Measurements from ENCODE around the gene PKD1L1.
"Not testable (repeated sequence)": the region's sequence is repeated elsewhere in the genome, so short reads cannot be mapped to it uniquely, and the experiment has no call there.

PKD1L1 gene

GRCh38 chr7:47762207-47762606, 186.1 kb downstream of the PKD1L1 start:
- ATAC-seq (no peak), DNase-seq (ENCODE audit: low spot score in 2 of 2) (no peak)
- H3K36me3 Mint-ChIP-seq = no peaks in the 10 kb centered on the region
- no peaks in the 10 kb centered on the region for H3K4me1 Mint-ChIP-seq
- no peak overlapping the region for H3K4me3 Mint-ChIP-seq
- H3K27ac Mint-ChIP-seq = no peak overlapping the region
- H3K9me3 Mint-ChIP-seq = no peaks in the 10 kb centered on the region

GRCh38 chr7:47759056-47759706, 189.1 kb downstream of the PKD1L1 start:
- no peaks in the 10 kb centered on the region for H3K36me3 Mint-ChIP-seq

GRCh38 chr7:47758546-47758945, 189.7 kb downstream of the PKD1L1 start:
- no peak overlapping the region for H3K27ac Mint-ChIP-seq

More at GRCh38 chr7:47759056-47759706, 189.1 kb downstream of the PKD1L1 start:
- DNase-seq (ENCODE audit: low spot score in 2 of 2) = no peak
- no peak overlapping the region for H3K27ac Mint-ChIP-seq
- no peak for ATAC-seq
- H3K4me3 Mint-ChIP-seq = no peak overlapping the region
- no peaks in the 10 kb centered on the region for H3K4me1 Mint-ChIP-seq
- H3K9me3 Mint-ChIP-seq = peaks cover 3% of the 10 kb centered on the region

GRCh38 chr7:47757921-47758411, 190.3 kb downstream of the PKD1L1 start:
- no peaks in the 10 kb centered on the region for H3K4me1 Mint-ChIP-seq
- DNase-seq (ENCODE audit: low spot score in 2 of 2) = no peak

More at GRCh38 chr7:47758546-47758945, 189.7 kb downstream of the PKD1L1 start:
- H3K9me3 Mint-ChIP-seq = peaks cover 3% of the 10 kb centered on the region
- ATAC-seq (no peak), DNase-seq (ENCODE audit: low spot score in 2 of 2) (no peak)
- no peaks in the 10 kb centered on the region for H3K36me3 Mint-ChIP-seq
- H3K4me3 Mint-ChIP-seq = no peak overlapping the region
- no peaks in the 10 kb centered on the region for H3K4me1 Mint-ChIP-seq

GRCh38 chr7:47756636-47757035, 191.6 kb downstream of the PKD1L1 start:
- ATAC-seq = no peak
- H3K4me1 Mint-ChIP-seq = no peaks in the 10 kb centered on the region
- H3K9me3 Mint-ChIP-seq = peaks cover 6% of the 10 kb centered on the region
- H3K36me3 Mint-ChIP-seq = no peaks in the 10 kb centered on the region
- no peak overlapping the region for H3K27ac Mint-ChIP-seq
- DNase-seq (ENCODE audit: low spot score in 2 of 2) = no peak
- H3K4me3 Mint-ChIP-seq = no peak overlapping the region

More at GRCh38 chr7:47757921-47758411, 190.3 kb downstream of the PKD1L1 start:
- Mint-ChIP-seq H3K27ac (no peak overlapping the region), H3K4me3 (no peak overlapping the region), H3K9me3 (peaks cover 3% of the 10 kb centered on the region), H3K36me3 (no peaks in the 10 kb centered on the region)
- ATAC-seq = no peak

GRCh38 chr7:47755248-47755647, 193.0 kb downstream of the PKD1L1 start:
- Mint-ChIP-seq H3K36me3 (no peaks in the 10 kb centered on the region), H3K4me3 (no peak overlapping the region), H3K27ac (no peak overlapping the region), H3K4me1 (no peaks in the 10 kb centered on the region), H3K9me3 (peaks cover 6% of the 10 kb centered on the region)
- no peak for ATAC-seq
- DNase-seq (ENCODE audit: low spot score in 2 of 2) = no peak

GRCh38 chr7:47751724-47752123, 196.5 kb downstream of the PKD1L1 start:
- H3K27ac Mint-ChIP-seq; DNase-seq (ENCODE audit: low spot score in 2 of 2); ATAC-seq: not testable (repeated sequence)

GRCh38 chr7:47751043-47751442, 197.2 kb downstream of the PKD1L1 start:
- Mint-ChIP-seq H3K4me3 (no peak overlapping the region), H3K27ac (no peak overlapping the region), H3K4me1 (no peaks in the 10 kb centered on the region), H3K36me3 (no peaks in the 10 kb centered on the region), H3K9me3 (peaks cover 6% of the 10 kb centered on the region)
- DNase-seq (ENCODE audit: low spot score in 2 of 2) = no peak
- no peak for ATAC-seq

More at GRCh38 chr7:47751724-47752123, 196.5 kb downstream of the PKD1L1 start:
- not testable (repeated sequence) for H3K4me1 Mint-ChIP-seq, H3K9me3 Mint-ChIP-seq, H3K4me3 Mint-ChIP-seq, H3K36me3 Mint-ChIP-seq

- ATAC-seq = no peak
- Mint-ChIP-seq H3K27ac (no peak overlapping the region), H3K4me1 (no peaks in the 10 kb centered on the region), H3K9me3 (peaks cover 3% of the 10 kb centered on the region), H3K4me3 (no peak overlapping the region), H3K36me3 (no peaks in the 10 kb centered on the region)
- no peak for DNase-seq (ENCODE audit: low spot score in 2 of 2)
These were observed 200.2 kb downstream of the PKD1L1 start for GRCh38 chr7:47748041-47748440.

GRCh38 chr7:47747160-47747559, 201.1 kb downstream of the PKD1L1 start:
- H3K4me1 Mint-ChIP-seq = no peaks in the 10 kb centered on the region
- no peaks in the 10 kb centered on the region for H3K36me3 Mint-ChIP-seq
- no peak overlapping the region for H3K27ac Mint-ChIP-seq
- no peak overlapping the region for H3K4me3 Mint-ChIP-seq
- ATAC-seq (no peak), DNase-seq (ENCODE audit: low spot score in 2 of 2) (no peak)
- no peaks in the 10 kb centered on the region for H3K9me3 Mint-ChIP-seq

- Mint-ChIP-seq H3K27ac (no peak overlapping the region), H3K36me3 (no peaks in the 10 kb centered on the region), H3K4me1 (no peaks in the 10 kb centered on the region), H3K4me3 (no peak overlapping the region), H3K9me3 (no peaks in the 10 kb centered on the region)
- DNase-seq (ENCODE audit: low spot score in 2 of 2) (no peak), ATAC-seq (peak; percentile 26)
These were observed 201.8 kb downstream of the PKD1L1 start for GRCh38 chr7:47746468-47746867.

- H3K36me3 Mint-ChIP-seq = no peaks in the 10 kb centered on the region
- H3K4me3 Mint-ChIP-seq = no peak overlapping the region
- H3K4me1 Mint-ChIP-seq = no peaks in the 10 kb centered on the region
- no peaks in the 10 kb centered on the region for H3K9me3 Mint-ChIP-seq
- DNase-seq (ENCODE audit: low spot score in 2 of 2) (no peak), ATAC-seq (no peak)
- no peak overlapping the region for H3K27ac Mint-ChIP-seq
These were observed 203.4 kb downstream of the PKD1L1 start for GRCh38 chr7:47744883-47745282.

GRCh38 chr7:47743965-47744591, 204.2 kb downstream of the PKD1L1 start:
- H3K4me3 Mint-ChIP-seq = no peak overlapping the region
- H3K36me3 Mint-ChIP-seq = no peaks in the 10 kb centered on the region
- no peak overlapping the region for H3K27ac Mint-ChIP-seq
- DNase-seq (ENCODE audit: low spot score in 2 of 2) = no peak
- no peak for ATAC-seq
- no peaks in the 10 kb centered on the region for H3K9me3 Mint-ChIP-seq
- H3K4me1 Mint-ChIP-seq = no peaks in the 10 kb centered on the region

- DNase-seq (ENCODE audit: low spot score in 2 of 2) (no peak), ATAC-seq (no peak)
- Mint-ChIP-seq H3K36me3 (no peaks in the 10 kb centered on the region), H3K9me3 (no peaks in the 10 kb centered on the region), H3K4me3 (no peak overlapping the region), H3K27ac (no peak overlapping the region), H3K4me1 (no peaks in the 10 kb centered on the region)
These were observed 206.3 kb downstream of the PKD1L1 start for GRCh38 chr7:47741984-47742383.

- no peaks in the 10 kb centered on the region for H3K36me3 Mint-ChIP-seq
- ATAC-seq = no peak
These were observed 208.4 kb downstream of the PKD1L1 start for GRCh38 chr7:47739891-47740290.

GRCh38 chr7:47739301-47739875, 208.9 kb downstream of the PKD1L1 start:
- H3K4me1 Mint-ChIP-seq = no peaks in the 10 kb centered on the region
- H3K9me3 Mint-ChIP-seq = no peaks in the 10 kb centered on the region
- H3K36me3 Mint-ChIP-seq = no peaks in the 10 kb centered on the region
- H3K4me3 Mint-ChIP-seq = no peak overlapping the region
- no peak overlapping the region for H3K27ac Mint-ChIP-seq
- ATAC-seq (no peak), DNase-seq (ENCODE audit: low spot score in 2 of 2) (no peak)

More at GRCh38 chr7:47739891-47740290, 208.4 kb downstream of the PKD1L1 start:
- Mint-ChIP-seq H3K4me3 (no peak overlapping the region), H3K4me1 (no peaks in the 10 kb centered on the region), H3K9me3 (no peaks in the 10 kb centered on the region), H3K27ac (no peak overlapping the region)
- no peak for DNase-seq (ENCODE audit: low spot score in 2 of 2)
